HG03175 (cell line): Measurements from ENCODE around the gene ARHGAP20.
"Not testable (repeated sequence)": the region's sequence is repeated elsewhere in the genome, so short reads cannot be mapped to it uniquely, and the experiment has no call there.

ENCODE experiments used
- ATAC-seq: cut with Tn5 transposase; IDR thresholded peaks from one replicate; pipeline ENCODE4 v1.9.1; 2021; ENCODE audit warnings: mild to moderate bottlenecking, moderate library complexity; ENCODE audit not compliant: unreplicated experiment

Gene ARHGAP20

DNA sequence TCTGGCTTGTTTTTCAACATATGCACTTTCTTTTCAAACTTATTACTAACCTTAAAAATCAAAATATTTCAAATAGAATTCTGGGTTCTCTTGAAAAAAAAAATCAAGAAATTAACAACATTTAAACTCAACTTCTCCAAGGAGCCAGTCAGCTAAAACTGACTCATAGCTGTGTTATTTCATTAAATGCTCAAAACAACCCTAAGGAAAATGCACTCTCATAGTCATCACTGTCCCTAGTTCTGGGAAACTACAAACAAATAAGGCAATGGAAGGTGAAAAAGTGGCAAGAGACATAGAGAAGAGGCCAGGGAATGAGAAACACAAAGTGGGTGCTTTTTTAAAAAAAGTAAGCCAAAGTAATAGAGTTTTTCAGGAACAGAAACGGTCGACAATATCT lies 4.1 kb upstream of the ARHGAP20 start:
- no peak for ATAC-seq

DNA sequence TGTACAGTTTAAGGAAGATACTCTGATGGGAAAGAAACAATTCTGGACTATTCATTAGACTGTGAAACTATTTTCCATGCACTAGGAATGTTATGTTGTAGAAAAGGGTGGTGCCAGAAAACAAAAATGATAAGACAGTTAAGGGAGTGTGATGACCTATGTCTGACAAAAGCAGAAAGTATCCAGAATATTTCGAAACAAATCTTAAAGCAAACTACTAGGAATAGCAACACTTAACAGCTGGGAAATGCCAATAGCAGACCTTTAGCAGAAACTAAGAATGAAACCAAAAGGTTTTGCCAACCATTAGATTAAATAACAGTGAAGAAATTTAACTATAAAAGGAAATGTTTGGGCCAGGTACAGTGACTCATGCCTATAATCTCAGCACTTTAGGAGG lies 3.3 kb upstream of the ARHGAP20 start:
- no peak for ATAC-seq

- no peak for ATAC-seq
Measured at GRCh38 chr11:110713449-110713776, 1.2 kb upstream of the ARHGAP20 start.

DNA sequence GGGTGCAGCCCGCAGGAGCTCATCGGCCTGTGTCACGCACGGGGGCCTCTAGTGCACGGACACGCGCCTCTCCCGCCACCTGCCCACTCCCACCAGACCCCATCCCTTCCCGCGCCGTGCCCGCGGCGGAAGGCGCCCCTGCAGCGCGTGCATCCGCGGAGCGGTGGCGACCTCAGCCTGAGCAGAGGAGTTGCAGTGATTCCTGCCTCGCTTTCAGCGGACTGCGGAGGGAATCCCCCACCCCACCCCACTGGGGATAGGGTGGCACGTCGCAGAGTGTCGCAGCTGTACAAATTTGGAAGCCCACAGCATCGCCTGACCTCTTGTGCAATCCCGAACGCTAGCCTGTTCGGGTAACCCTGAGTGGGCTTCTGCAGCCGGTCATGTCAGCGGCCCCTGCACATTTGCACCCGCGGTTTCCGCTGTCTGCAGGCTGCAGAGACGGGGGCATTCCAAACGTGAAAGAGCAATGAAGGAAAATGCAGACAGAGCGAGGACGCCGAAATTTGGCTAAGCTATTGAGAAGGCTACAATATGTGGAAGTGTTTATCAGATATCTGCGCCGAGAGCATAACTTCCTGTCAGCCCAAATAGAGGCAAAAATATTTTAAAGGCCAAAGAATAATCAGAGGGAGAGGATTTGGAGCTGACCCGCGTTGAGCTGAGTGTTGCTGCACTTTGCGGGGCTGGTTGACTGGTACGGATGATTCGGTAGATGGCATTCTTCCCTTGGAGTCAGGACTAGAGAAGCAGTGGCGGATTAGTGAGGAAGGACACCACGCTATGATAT lies 617 bp upstream of the ARHGAP20 start:
- ATAC-seq: peak; percentile 17

GRCh38 chr11:110711448-110711775 lies 825 bp downstream of the ARHGAP20 start:
- ATAC-seq: no peak

DNA sequence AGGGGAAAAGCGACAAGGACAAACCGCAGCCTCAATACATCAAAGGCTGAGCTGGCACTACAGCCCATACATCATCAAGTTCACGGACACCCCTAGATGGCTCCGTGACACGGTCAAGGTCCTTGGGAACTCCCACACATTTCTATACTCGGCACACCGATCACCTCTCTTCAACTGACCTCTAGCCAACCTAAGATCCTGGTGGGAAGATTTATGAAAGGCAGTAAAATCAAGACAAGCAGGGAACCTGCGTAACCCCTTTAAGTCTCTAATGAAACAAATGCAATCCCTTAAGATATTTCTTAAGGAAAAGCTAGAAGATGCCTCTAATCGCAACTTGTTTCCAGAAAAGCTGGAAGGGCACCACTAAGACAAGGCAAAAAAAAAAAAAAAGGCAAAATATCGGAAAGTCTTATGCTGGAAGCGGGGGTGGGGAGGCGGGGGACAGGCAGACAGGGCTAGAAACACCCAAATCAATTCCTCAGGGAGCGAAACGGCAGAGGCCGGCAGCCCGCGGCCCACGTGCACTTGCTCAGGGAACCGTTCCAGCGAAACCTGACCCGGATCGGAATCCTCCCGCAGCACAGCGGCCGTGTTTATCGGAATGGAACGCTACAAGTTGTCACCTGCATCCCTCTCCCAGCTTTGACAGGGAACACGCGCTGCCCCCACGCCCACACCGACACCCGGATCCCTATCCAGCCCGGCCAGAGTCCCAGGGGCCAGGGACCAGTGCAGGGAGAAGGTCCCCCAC lies 1.4 kb downstream of the ARHGAP20 start:
- ATAC-seq: no peak

DNA sequence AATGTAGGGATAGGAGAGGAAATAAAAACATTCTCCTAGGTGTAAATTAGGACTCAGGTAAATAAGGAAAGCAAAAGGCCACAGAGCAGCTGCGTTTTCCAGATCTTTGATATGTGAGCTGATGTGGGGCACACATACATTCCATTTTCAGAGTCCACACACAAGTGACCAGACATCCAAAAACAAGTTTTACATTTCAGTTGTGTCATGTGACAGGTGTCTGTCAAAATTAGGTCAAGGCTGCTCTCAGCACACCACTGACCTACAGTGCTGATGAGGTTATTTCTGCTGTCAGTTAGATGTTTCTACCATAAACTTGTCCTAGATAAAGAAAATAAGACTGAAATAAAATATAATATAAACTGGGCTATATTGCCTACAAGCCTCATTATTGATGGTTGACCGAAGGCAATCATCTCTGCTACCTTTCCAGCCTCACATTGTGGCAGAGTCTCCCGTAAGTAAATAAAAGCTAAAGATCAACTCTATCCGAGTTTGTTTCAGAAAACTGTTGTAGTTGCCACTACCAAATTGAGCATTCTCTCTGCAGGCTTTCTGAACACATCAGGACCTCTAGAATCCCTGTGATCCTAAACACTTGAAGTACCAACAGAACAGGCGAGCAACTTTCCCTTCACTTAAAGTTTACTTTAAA lies 7.9 kb downstream of the ARHGAP20 start:
- ATAC-seq: no peak

DNA sequence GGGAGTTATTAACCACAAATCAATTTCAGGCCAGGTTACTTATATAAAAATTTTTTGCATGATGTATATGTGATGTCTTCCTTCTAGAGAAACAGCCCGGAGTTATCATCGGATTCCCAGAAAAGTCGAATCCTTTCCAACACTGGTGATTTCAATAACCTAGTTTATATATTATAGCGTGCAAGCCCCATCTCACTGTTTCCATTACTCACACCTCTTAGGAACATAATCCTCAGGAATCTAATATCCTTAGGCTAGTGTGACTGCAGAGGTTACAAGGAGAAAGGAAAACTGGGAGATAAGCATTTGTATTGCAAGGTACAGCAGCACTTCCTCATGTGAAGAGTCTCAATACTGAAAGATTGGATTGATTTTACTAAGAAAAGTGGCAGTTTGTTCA lies 20.3 kb downstream of the ARHGAP20 start:
- ATAC-seq: no peak

GRCh38 chr11:110689306-110689705 lies 22.9 kb downstream of the ARHGAP20 start:
- ATAC-seq: no peak

GRCh38 chr11:110679323-110679975 lies 32.8 kb downstream of the ARHGAP20 start:
- no peak for ATAC-seq

- ATAC-seq: no peak
Measured at GRCh38 chr11:110675548-110675947, 36.7 kb downstream of the ARHGAP20 start.

GRCh38 chr11:110665689-110666465 lies 46.4 kb downstream of the ARHGAP20 start:
- no peak for ATAC-seq

- no peak for ATAC-seq
Measured at GRCh38 chr11:110655967-110656366, 56.3 kb downstream of the ARHGAP20 start.

DNA sequence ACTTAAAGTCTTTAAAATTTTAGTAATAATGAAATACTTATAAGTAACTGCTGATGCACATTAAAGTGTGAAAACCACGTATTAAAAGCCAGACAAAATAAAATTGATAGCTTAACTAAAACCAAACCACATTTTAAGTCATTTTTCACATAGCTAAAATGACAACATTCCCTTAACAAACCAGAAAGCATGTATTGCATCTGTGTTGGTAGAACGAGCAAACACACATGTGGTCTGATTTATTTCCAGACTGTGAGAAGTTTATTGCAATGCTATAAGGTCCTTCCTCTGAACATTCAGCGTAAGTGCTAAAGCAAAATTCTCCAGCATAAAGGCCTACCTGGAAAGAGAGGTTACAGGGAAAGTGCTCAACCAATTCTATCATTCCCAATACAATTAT lies 57.8 kb downstream of the ARHGAP20 start:
- ATAC-seq: no peak

DNA sequence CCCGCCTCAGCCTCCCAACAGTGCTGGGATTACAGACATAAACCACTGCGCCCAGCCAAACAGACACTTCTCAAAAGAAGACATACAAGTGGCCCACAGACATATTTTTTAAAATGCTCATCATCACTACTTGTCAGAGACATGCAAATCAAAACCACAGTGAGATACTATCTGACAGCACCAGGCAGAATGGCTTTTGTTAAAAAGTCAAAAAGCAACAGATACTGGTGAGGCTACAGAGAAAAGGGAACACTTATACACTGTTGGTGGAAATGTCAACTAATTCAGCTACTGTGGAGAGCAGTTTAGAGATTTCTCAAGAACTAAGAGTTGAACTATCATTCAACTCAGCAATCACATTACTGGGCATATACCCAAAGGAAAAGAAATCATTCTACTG lies 67.0 kb downstream of the ARHGAP20 start:
- no peak for ATAC-seq

DNA sequence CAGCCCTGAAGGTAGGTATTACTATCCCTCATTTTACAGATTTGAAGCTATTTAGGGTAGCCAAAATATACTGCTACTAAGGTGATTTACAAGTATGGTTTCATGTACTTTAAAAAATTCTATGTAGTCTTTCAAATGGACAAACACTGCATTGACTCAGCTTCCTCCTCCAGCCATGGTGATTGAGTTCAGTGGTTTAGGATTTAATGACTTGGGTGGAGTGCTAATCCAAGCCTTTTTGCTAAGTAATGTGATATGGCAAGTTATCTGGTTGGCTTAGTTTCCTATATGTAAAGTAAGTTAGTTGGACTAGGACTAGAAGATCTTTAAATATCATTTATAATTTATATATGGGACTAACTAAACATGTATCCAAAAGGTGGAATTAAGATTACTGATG lies 77.9 kb downstream of the ARHGAP20 start:
- ATAC-seq: no peak

- ATAC-seq: no peak
Measured at GRCh38 chr11:110631551-110631950, 80.7 kb downstream of the ARHGAP20 start.

GRCh38 chr11:110629594-110629993 lies 82.6 kb downstream of the ARHGAP20 start:
- no peak for ATAC-seq

- ATAC-seq: no peak
Measured at GRCh38 chr11:110621826-110622225, 90.4 kb downstream of the ARHGAP20 start.

DNA sequence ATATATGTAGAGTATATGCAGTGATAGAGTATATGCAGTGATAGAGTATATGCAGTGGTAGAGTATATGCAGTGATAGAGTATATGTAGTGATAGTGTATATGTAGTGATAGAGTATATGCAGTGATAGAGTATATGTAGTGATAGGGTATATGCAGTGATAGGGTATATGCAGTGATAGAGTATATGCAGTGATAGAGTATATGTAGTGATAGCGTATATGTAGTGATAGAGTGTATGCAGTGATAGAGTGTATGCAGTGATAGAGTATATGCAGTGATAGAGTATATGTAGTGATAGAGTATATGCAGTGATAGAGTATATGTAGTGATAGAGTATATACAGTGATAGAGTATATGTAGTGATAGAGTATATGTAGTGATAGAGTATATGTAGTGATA lies 92.9 kb downstream of the ARHGAP20 start:
- not testable (repeated sequence) for ATAC-seq

- no peak for ATAC-seq
Measured at GRCh38 chr11:110614031-110614430, 98.2 kb downstream of the ARHGAP20 start.
